Stomach (tissue), 4 donors: ENCODE measurements around the gene IDH3A.

Experiments used
- CTCF ChIP-seq, 7 experiments: fragments of 450-650 bp in 4 of 7; fragments of 200-600 bp in 3 of 7; sonication (generic) in 3 of 7; IDR thresholded peaks; one replicate each; pipeline ENCODE4 v1.5.1; 2016 to 2019; ENCODE audit warnings: antibody characterized with exemption in 7 of 7, control low read depth in 2 of 7, mild to moderate bottlenecking in 1 of 7
- EP300 ChIP-seq: sonication (generic); formaldehyde crosslinking; IDR thresholded peaks from one replicate; pipeline ENCODE4 v1.6.1; 2017; ENCODE audit warnings: antibody characterized with exemption
- POLR2A ChIP-seq, 4 donors: fragments of 450-650 bp; IDR thresholded peaks; one replicate each; pipeline ENCODE4 v1.6.1; 2016; ENCODE audit warnings: antibody characterized with exemption in 4 of 4, control low read depth in 2 of 4, mild to moderate bottlenecking in 1 of 4, moderate library complexity in 1 of 4
- POLR2AphosphoS5 ChIP-seq, 3 donors: sonication (generic); formaldehyde crosslinking; IDR thresholded peaks; one replicate each; pipeline ENCODE4 v1.6.1; 2016; ENCODE audit warnings: antibody characterized with exemption in 3 of 3

DNA sequence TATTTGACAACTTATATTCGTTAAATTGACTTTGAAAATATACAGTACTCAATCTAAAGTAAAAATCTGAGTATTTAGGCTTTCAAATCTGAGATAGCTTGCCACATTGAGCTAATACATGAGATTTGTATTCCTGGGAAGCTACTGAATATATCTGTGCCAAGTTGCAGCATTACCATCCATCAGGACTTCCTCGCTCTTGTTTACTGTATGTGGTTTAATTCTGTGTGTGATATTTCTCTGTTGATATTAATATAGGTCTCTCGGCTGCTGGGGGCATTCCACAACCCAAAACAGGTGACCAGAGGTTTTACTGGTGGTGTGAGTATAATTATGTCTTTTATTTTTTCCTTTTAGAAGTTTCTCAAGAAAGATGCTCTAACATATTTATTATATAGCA lies 5.8 kb downstream of the IDH3A start:
- no peak for TF ChIP-seq CTCF (IDR thresholded peaks at IDR 0.05)
- no peak for TF ChIP-seq POLR2AphosphoS5 (IDR thresholded peaks at IDR 0.05)
- TF ChIP-seq POLR2A (IDR thresholded peaks at IDR 0.05): no peak
- TF ChIP-seq EP300: no peak
